ENCODE measurements around the gene CD244.

The CD244 gene

DNA sequence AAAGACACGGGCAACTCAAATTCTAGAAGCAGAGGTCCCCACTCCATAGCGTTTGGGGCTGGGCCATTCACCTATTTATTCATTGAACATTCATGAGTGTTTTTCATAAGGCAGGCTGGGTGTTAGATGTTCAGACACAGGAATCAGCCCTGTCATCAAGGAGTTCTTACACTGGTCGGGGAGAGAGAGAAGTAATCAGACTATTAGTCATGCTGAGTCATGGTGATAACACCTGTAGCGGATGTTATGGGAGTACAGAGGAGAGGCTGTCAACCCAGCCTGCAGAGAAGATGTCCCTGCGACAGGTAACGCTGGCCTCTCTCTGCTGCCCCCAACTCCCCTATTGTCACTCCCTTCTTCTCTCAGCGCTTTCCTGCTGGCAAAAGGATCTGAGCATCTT is 49.5 kb downstream of the CD244 start:
- no peak overlapping the region for H3K4me3 ChIP-seq (ENCODE audit: low read depth, low read length)
- DNase-seq (ENCODE audit: low read depth) = no peak
- TF ChIP-seq, protein P1, sequence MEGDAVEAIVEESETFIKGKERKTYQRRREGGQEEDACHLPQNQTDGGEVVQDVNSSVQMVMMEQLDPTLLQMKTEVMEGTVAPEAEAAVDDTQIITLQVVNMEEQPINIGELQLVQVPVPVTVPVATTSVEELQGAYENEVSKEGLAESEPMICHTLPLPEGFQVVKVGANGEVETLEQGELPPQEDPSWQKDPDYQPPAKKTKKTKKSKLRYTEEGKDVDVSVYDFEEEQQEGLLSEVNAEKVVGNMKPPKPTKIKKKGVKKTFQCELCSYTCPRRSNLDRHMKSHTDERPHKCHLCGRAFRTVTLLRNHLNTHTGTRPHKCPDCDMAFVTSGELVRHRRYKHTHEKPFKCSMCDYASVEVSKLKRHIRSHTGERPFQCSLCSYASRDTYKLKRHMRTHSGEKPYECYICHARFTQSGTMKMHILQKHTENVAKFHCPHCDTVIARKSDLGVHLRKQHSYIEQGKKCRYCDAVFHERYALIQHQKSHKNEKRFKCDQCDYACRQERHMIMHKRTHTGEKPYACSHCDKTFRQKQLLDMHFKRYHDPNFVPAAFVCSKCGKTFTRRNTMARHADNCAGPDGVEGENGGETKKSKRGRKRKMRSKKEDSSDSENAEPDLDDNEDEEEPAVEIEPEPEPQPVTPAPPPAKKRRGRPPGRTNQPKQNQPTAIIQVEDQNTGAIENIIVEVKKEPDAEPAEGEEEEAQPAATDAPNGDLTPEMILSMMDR (IDR thresholded peaks at IDR 0.05; ENCODE audit: control insufficient read depth, extremely low read depth, insufficient read depth) = no peak

DNA sequence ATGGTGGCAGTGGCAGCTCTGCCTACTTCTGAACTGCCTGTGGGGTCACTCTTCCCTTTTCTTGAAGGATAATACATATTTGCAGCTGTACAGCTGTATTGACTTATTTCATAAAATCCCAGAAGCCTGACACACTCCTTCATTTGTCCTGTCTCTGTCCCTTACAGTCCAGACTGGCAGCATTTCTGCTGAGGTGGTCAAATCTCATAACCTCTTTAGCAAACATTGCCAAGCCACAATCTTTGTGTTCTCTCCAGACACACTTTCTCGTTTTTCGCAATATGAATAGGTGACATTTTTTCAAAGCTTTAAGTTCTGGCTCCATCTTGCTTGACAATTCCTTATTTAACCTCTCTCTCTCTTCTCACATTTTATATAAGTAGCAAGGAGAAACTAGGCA is 51.5 kb downstream of the CD244 start:
- no peak for DNase-seq (ENCODE audit: low read depth)
- TF ChIP-seq, protein P1 (IDR thresholded peaks at IDR 0.05; ENCODE audit: control insufficient read depth, extremely low read depth, insufficient read depth) = no peak
- H3K4me3 ChIP-seq (ENCODE audit: low read depth, low read length) = no peak overlapping the region

DNA sequence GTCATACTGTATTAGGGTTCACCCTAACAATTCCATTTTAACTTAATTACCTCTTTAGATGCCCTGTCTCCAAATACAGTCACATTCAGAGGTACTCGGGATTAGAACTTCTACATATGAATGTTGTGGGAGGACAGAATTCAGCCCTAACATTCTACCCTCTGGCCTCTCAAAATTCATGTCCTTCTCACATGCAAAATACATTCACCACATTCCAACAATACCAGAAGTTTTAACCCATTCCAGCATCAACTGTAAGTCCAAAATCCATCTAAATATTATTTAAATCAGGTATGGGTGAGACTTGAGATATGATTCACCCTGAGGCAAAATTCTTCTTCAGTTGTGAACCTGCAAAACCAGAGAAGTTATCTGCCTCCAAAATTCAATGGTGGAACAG is 52.2 kb downstream of the CD244 start:
- no peak for DNase-seq (ENCODE audit: low read depth)
- TF ChIP-seq, protein P1 (IDR thresholded peaks at IDR 0.05; ENCODE audit: control insufficient read depth, extremely low read depth, insufficient read depth) = no peak
- no peak overlapping the region for H3K4me3 ChIP-seq (ENCODE audit: low read depth, low read length)

DNA sequence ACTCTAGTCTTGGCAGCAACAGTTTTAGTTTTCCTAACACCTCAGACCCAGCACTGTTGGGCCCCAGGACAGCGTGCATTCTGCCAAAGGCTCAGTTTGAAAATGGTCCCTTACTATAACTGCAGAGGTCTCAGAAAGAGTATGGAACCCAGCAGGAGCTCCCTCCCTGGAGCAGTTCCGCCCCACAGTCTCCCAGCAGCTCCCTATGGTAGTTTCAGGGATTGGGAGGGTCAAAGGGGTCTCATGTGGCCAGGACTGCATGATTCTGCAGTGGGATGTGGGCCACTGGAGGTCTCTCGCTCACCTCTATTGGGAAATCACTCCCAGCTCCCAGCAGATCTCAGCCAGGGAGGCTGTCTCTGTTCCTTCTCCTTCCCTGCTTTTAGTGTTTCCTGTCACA is 54.4 kb downstream of the CD244 start:
- no peak for DNase-seq (ENCODE audit: low read depth)
- TF ChIP-seq, protein P1 (IDR thresholded peaks at IDR 0.05; ENCODE audit: control insufficient read depth, extremely low read depth, insufficient read depth) = no peak
- H3K4me3 ChIP-seq (ENCODE audit: low read depth, low read length) = no peak overlapping the region

DNA sequence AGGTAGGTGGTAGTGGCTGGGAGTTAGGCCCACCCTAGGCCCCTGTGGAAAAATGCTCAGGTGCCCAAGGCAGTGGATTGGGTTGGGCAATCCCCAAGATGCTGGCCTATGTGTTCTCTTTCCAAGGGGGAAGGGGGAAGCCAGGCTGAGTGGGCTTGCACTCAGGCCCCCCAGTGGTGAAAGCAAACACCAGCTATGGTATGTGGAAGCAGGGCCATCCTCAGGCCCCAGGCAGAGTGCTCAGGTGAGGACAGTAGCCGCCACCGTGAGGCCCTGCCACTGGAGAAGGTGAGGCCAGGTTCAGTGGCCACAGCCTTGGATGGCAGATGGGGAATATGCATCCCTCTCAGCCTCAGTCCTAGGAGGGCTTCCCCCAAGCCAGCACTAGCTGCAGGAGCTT is 54.9 kb downstream of the CD244 start:
- DNase-seq (ENCODE audit: low read depth) = no peak
- TF ChIP-seq, protein P1 (IDR thresholded peaks at IDR 0.05; ENCODE audit: control insufficient read depth, extremely low read depth, insufficient read depth) = no peak
- no peak overlapping the region for H3K4me3 ChIP-seq (ENCODE audit: low read depth, low read length)

DNA sequence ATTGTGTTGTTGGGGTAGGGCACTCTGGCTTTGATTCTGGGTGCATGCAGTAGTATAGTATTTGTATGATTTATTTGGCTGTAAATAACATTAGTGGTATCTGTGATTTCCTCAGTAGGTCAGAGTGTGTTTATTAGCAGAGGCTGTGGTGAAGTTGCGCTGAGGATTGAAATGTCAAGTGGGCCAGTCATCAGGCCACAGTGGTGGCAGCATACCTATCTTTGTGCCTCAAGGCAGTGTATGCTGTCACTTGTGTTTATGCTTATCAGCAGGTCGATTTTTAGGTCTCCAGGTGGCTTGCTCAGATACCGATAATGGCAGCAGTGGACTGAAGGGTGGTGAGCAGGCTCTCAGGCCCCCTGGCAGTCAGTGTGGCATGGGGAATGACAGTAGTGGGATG is 55.4 kb downstream of the CD244 start:
- H3K4me3 ChIP-seq (ENCODE audit: low read depth, low read length) = no peak overlapping the region
- TF ChIP-seq, protein P1 (IDR thresholded peaks at IDR 0.05; ENCODE audit: control insufficient read depth, extremely low read depth, insufficient read depth) = no peak
- DNase-seq (ENCODE audit: low read depth) = no peak

DNA sequence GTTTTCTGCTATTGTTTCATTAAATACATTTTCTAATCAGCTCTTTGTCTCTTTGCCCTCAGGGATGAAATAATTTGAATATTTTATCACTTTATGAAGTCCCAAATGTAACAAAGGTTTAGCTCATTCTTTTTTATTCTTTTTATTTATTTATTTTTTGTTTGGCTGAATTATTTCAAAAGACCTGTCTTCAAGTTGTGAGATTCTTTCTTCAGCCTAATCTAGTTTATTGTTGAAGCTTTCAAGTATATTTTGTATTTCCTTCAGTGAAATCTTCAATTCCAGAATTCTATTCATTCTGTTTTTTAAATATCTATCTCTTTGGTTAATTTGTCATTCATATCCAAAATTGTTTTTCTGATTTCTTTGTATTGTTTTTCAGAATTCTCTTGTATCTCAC is 55.9 kb downstream of the CD244 start:
- H3K4me3 ChIP-seq (ENCODE audit: low read depth, low read length) = no peak overlapping the region
- no peak for DNase-seq (ENCODE audit: low read depth)
- TF ChIP-seq, protein P1 (IDR thresholded peaks at IDR 0.05; ENCODE audit: control insufficient read depth, extremely low read depth, insufficient read depth) = no peak

Measured in LNCaP clone FGC (cell line).